ENCODE results near the gene AMDHD1.

- TF ChIP-seq CTCF (conservative IDR thresholded peaks at IDR 0.05 in 1 of 2, IDR thresholded peaks at IDR 0.05 in 1 of 2; ENCODE audit: low read depth in 1 of 2, low read length in 2 of 2), result no peak
- no peak for TF ChIP-seq EZH2 (IDR thresholded peaks at IDR 0.05; ENCODE audit: low read length, missing control alignments)
These were observed 27.8 kb downstream of the AMDHD1 start for GRCh38 chr12:95970905-95971304.

Data from fibroblast of lung (primary cell).